Left forelimb (tissue), 1 donor: ENCODE data around the gene GPR158.
"Not testable (repeated sequence)": the region's sequence is repeated elsewhere in the genome, so short reads cannot be mapped to it uniquely, and the experiment has no call there.

Source experiments
- DNase-seq: peaks from one replicate; pipeline ENCODE4 v3.0.0-alpha.2; 2018; ENCODE audit warnings: low spot score

GPR158 gene

DNA sequence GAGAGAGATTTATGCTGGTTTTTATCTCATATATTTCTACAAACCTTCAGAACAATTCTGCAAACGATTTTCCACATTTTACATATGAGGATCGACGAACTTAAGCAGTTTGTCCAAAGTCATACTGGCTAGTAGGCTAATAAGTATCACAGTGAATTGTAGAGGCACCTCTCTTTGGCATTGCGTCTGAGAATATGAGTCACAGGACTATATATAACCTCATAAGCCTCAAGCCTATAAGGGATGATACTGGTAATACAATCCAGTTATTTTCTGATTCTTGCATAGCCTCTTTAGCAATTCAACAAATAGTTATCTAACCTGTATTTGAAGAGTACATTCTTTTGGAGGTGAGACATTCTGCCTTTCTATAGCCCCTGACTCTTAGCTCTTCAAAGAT is 129.8 kb downstream of the GPR158 start:
- no peak for DNase-seq

DNA sequence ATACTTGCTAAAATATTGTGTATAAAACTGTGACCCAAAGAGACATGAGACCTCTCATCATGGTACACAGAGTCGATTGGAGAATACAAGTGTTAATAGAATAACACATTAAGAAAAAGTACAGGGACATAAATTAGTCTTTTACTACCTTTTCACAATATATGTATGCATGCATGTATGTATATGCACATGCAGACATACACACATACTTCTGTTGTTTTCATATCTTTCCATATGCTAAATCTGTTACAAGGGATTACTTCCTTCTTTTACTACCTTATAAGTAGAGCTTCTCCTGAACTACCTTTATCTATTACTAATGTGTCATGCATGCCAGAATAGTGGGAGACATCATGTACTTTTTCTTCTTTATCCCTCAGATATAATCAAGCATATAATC is 131.6 kb downstream of the GPR158 start:
- DNase-seq: no peak

DNA sequence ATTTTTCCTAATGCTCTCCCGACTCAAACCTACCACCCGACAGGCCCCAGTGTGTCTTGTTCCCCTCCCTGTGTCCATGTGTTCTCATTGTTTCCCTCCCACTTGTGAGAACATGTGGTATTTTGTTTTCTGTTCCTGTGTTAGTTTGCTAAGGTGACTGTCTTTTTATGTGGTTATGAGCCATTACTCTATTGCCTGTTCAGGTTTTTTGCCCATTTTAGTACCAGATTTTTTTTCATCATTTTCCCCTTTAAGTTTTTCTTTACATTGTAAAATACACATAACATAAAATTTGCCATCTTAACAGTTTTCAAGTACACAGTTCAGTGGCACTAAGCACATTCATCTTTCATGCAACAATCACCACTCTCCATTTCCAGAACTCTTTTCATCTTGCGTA is 133.5 kb downstream of the GPR158 start:
- DNase-seq: no peak

- DNase-seq: not testable (repeated sequence)
Measured at GRCh38 chr10:25317596-25318211, 142.9 kb downstream of the GPR158 start.

DNA sequence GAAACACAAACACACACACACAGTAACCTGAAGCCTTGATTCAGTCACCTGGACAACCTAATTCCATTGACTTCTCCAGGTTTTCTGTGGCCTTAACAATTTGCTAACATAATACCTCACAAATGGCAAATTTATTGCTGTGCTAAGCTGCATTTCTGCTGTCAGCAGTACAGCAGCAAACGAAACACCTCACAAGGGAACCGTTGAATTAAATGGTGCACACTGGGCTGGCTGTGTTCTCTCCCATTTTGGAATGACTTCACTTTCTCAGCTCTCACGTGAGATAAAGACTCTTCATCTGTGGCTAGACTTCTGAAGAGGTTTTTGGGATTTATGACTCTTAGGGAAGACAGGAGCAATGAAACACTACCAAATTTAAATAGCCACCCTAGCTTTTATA is 152.5 kb downstream of the GPR158 start:
- DNase-seq: no peak

- no peak for DNase-seq
Measured at GRCh38 chr10:25328361-25328760, 153.6 kb downstream of the GPR158 start.

- DNase-seq: not testable (repeated sequence)
Measured at GRCh38 chr10:25329587-25329986, 154.8 kb downstream of the GPR158 start.

GRCh38 chr10:25334445-25334844 is 159.6 kb downstream of the GPR158 start:
- no peak for DNase-seq

DNA sequence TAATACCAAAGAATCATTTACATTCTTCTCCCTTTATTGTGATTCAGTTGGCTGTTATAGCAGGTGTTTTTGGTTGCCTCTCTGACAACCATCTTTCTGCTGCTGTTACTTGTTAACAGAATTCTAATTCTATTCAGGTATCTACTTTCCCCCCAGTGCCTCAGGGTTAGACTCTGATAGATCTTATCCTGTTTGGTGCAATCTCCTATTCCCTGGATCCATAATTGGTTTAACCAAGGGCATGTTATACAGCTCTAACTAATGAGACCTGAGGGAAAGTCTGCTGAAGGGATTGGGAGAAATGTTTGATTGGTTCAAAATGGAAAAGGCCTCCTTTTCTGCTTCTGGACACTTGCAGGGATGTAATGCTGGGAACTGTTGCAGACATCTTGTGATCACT is 161.5 kb downstream of the GPR158 start:
- no peak for DNase-seq

GRCh38 chr10:25338271-25338670 is 163.5 kb downstream of the GPR158 start:
- no peak for DNase-seq

- DNase-seq: no peak
Measured at GRCh38 chr10:25339966-25340365, 165.2 kb downstream of the GPR158 start.

DNA sequence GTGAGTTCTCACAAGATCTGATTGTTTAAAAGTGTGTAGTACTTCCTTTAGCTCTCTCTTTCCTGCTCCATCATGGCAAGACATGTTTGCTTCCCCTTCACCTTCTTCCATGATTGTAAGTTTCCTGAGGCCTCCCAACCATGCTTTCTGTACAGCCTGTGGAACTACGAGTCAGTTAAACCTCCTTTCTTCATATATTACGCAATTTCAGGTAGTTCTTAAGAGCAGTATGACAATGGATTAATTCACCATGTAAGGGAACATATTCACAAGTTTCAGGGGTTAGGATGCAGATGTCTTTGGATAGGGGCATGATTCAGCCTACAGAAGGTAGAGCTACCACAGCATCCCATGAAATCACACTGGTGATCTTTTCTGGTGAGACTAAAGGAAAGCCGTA is 174.7 kb downstream of the GPR158 start:
- DNase-seq: no peak

GRCh38 chr10:25356609-25357008 is 181.8 kb downstream of the GPR158 start:
- DNase-seq: no peak

DNA sequence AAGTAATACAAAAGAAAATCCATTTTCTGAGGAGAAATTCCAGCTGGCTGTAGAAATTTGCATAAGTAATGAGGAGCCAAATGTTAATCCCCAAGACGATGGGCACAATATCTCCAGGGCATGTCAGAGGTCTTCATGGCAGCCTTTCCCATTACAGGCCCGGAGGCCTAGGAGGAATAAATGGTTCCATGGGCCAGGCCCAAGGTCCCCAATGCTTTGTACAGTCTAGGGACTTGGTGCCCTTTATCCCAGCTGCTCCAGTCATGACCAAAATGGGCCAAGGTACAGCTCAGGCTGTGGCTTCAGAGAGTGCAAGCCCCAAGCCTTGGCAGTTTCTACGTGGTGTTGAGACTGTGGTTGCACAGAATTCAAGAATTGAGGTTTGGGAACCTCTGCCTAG is 182.5 kb downstream of the GPR158 start:
- DNase-seq: no peak

DNA sequence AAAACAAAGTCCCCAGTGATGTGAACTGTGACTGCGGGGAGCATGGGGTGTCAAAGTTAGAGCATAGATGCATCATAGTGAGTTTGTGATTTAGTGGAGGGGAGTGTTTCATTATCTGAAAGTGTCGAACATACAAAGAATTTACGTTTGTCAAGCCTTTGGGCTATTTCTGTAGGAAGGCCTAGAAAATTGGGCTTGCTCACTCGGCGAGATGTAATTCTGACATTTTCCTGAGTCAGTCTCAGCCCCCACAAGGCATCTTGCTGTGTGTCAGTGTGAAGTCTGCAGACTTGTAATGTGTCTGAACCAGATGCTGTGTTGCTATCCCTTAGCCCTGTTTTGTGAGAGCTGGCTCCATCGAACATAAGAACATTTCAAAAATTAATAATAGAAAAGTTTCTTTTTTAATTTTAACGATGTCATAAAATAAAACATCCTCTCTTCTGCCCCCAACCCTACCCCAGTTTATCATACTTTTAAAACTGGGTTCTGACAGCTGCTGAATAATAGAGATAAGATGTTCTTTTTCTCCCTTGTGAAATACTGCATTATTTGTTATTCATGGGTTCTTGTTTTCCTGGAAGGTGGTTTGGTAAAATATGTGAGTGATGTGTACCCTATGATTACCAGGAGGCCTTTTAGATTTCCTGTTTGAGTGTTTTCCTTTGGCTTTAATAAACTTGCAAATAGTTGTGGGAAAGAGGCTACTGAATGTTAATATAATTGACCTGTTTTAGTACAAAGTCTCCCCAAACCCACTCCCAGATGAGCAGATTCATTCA is 207.4 kb downstream of the GPR158 start:
- DNase-seq: no peak

DNA sequence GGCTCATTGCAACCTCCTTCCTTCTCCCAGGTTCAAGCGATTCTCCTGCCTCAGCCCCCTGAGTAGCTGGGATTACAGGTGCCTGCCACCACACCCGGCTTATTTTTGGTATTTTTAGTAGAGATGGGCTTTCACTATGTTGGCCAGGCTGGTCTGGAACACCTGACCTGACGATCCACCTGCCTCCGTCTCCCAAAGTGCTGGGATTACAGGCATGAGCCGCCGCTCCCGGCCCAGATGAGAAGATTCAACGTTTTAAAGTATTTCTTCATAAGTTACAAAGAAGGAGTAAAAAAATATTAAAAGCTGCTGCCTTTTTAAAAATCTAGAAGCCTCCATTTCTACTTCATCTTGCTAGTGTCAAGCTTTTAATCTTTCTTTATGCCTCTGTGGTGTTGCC is 208.1 kb downstream of the GPR158 start:
- DNase-seq: not testable (repeated sequence)

- DNase-seq: no peak
Measured at GRCh38 chr10:25383686-25384085, 208.9 kb downstream of the GPR158 start.

GRCh38 chr10:25384618-25385017 is 209.8 kb downstream of the GPR158 start:
- DNase-seq: no peak

DNA sequence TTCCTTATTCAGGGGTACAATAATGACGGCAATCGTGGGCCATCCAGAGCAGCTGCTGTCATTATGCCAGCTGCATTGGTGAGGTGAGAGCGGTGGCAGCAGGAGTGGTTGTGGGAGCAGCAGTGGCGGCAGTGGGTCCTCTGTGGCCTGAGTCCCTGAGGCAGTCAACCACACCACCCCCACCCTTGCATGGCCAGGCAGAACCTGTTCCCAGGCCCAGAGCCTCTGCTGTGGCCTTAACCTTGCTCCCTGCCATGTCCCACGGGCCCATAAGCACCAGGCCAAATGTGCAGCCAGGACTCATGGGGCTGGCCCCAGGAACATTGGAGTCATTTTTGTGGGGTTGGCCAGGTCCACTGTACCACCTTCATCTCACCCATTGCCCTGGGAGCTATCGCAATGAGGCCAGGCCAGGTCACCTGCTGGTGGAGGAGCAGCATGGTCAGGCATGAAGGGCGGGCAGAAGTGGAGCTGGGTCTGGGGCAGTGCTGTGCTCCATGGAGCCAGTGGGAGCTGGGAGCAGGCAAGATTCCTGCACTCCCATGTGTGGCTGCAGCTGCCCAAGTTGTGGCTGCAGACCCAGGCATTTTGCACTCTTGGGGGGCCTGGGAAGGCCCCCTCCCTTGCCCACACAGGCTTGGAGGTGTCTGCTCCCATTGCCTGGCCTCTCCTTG is 213.5 kb downstream of the GPR158 start:
- no peak for DNase-seq

DNA sequence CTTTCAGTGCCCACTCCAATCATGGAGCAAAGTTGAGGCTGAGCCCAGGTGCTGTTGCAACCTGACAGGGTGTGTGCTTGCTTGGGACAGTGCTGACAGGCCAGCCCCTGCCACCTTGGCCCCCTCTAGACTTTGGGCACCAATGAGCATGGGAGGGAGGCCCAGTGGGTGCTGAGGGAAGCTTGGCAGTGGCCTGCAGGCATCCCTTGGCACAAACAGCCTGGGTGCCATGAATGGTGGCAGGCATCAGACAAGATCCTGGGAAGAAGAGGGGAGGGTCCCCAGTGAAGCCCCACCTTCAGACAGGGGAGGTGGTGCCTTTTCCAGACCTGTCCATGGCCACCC is 214.0 kb downstream of the GPR158 start:
- DNase-seq: no peak

DNA sequence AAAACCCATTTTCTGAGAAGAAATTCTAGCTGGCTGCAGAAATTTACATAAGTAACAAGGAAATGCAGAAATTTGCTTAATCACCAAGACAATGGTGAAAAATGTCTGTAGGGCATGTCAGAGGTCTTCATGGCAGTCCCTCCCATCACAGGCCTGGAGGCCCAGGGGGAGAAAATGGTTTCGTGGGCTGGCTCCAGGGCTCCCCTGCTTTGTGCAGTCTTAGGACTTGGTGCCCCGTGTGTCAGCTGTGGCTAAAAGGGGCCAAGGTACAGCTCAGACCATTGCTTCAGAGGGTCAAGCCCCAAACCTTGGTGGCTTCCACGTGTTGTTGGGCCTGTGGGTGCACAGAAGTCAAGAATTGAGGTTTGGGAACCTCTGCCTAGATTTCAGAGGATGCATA is 215.9 kb downstream of the GPR158 start:
- DNase-seq: no peak

- DNase-seq: no peak
Measured at GRCh38 chr10:25392132-25392531, 217.3 kb downstream of the GPR158 start.

DNA sequence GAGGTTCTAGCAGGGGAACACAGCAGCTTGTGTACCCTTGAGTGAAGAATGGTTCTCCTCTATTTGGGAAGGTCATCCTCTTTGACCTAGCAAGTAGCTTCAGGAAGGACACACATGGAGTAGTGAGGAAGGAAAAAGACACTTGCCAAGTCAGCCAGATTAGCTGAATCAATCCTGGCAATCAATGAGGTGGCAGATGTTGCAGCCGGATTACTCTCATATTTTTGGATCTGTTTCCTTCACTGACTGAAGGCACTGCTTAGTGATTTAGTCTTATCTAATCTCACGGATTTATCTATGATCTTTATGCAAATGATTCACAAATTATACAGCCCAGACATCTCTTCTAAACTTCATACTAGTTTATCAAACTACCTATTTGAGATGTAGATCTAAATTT is 218.8 kb downstream of the GPR158 start:
- DNase-seq: no peak
